Mesothelial cell of epicardium (in vitro differentiated cells): Measurements from ENCODE around the gene GSS. TPM values are rescaled to one million over a fixed set of nuclear protein-coding genes. Genes with fewer than 3 reads are reported as not detected.
A peak's percentile ranks its signal among the peaks of the same experiment; 100 is the strongest.

ENCODE experiments used
- DNase-seq, 2 experiments: peaks; one replicate each; pipeline ENCODE4 v3.0.0; 2021; ENCODE audit warnings: low spot score in 2 of 2; ENCODE audit not compliant: unreplicated experiment in 2 of 2
- H3K27ac Mint-ChIP-seq: 2 replicates; pipeline ENCODE4 v1.8.0; 2021; ENCODE audit warnings: mixed read lengths
- H3K27me3 Mint-ChIP-seq: 2 replicates; pipeline ENCODE4 v1.8.0; 2021; ENCODE audit warnings: low read depth, mixed read lengths
- H3K36me3 Mint-ChIP-seq: 2 replicates; pipeline ENCODE4 v1.8.0; 2021; ENCODE audit warnings: mixed read lengths
- H3K4me1 Mint-ChIP-seq: 2 replicates; pipeline ENCODE4 v1.8.0; 2021; ENCODE audit warnings: mixed read lengths
- H3K4me3 Mint-ChIP-seq: 2 replicates; pipeline ENCODE4 v1.8.0; 2021; ENCODE audit warnings: mild to moderate bottlenecking, moderate library complexity, mixed read lengths
- H3K9me3 Mint-ChIP-seq: 2 replicates; pipeline ENCODE4 v1.8.0; 2021; ENCODE audit warnings: mixed read lengths
- total RNA-seq: library from RNA; stranded (reverse); gene quantifications from 3 replicates; pipeline ENCODE4 v1.2.1, GENCODE V29; 2021
- TF ChIP-seq, protein P1 (sequence below): fragments of 200-600 bp; sonication (generic); IDR thresholded peaks from one replicate; pipeline ENCODE4 v1.5.0; 2021; ENCODE audit warnings: antibody characterized with exemption; ENCODE audit not compliant: unreplicated experiment

Gene GSS
- total RNA-seq: 51.1 to 54.8 TPM (median 51.9 TPM) in 3 replicates

DNA sequence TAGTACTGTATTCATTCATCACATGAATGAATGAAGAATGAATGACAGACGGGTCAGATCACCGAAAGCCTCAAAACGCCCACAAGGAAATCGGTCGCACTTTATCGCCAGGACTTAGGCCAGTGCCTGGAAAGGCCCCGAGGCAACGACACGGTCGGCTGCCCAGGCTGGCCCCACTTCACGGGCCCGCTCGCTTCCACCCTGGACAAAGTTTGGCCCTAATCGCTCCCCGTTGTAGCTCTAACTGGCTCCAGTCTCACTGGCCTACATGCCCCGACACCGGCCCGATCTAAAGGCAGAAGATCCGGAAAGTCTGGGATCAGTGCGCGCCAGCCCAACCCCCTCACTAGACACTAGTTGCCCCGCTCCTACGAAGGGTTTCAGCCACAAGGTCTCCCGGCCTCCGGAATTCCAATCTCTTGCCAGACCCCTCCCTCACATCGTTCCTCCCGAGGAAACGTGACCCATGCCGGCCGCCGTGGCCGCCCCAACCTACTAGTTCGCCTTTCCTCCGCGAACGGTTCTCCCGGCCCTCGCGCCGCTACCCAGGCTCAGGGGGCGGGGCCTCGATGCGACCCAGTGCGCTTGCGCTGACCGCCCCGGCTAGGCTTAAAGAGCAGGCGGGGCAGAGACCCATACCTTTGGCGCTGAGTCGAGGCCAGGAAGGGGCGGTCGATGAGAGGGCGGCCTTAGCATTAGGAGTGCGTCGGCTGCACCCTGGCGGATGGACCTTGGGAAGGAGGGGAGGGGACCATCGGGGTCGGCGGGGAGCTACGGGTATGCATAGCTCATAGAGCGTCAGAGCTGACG lies at the start of gene GSS, which contains the start of gene MYH7B:
Gene GSS, minus strand, starts transcription at position 576 of the 810 bp plus-strand sequence. CDS start 3,954 bp downstream, outside the sequence.
Gene MYH7B, plus strand, starts transcription at position 638 of the 810 bp plus-strand sequence. CDS start 22,138 bp downstream, outside the sequence.
- TF ChIP-seq, protein P1, sequence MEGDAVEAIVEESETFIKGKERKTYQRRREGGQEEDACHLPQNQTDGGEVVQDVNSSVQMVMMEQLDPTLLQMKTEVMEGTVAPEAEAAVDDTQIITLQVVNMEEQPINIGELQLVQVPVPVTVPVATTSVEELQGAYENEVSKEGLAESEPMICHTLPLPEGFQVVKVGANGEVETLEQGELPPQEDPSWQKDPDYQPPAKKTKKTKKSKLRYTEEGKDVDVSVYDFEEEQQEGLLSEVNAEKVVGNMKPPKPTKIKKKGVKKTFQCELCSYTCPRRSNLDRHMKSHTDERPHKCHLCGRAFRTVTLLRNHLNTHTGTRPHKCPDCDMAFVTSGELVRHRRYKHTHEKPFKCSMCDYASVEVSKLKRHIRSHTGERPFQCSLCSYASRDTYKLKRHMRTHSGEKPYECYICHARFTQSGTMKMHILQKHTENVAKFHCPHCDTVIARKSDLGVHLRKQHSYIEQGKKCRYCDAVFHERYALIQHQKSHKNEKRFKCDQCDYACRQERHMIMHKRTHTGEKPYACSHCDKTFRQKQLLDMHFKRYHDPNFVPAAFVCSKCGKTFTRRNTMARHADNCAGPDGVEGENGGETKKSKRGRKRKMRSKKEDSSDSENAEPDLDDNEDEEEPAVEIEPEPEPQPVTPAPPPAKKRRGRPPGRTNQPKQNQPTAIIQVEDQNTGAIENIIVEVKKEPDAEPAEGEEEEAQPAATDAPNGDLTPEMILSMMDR: peak; percentile 11

DNA sequence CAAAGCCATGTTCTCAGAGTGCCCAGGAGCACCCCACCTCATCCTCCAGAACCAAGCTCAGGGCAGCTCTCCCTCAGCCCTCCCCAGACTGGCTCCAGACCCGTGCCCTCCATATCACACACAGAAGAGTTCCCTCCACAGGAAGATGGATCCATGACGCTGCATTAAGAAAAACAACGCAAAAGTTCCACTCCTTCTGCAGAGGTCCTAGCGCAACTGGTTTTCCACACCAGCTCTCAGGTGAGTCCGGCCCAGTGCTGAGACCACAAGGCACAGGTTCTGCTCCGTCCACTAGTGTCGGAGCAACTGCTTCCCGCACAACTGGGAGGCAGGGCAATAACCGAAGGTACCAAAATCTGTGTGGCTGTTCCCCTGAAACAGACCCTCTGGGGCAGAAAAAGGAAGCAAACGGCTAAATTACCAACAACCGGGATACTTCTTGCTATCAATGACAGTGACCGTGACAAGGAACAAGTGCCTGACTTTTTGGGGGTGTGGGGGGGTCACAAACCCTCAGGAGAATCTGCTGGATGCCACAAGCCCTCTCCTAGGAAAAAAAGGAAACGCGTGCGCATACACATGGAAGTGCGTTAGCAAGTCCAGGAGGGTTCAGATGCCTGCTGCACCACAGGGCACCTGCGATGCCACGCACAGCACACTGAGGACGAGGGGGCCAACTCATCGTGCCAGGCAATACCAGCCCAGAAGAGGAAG lies 49.3 kb upstream of the GSS start:
- DNase-seq: no peak
- TF ChIP-seq, protein P1: no peak
- H3K4me3 Mint-ChIP-seq: no peak overlapping the region
- H3K27me3 Mint-ChIP-seq: no peaks in the 10 kb centered on the region
- no peaks in the 10 kb centered on the region for H3K9me3 Mint-ChIP-seq
- H3K36me3 Mint-ChIP-seq: peaks cover 36% of the 10 kb centered on the region
- no peak overlapping the region for H3K27ac Mint-ChIP-seq
- H3K4me1 Mint-ChIP-seq: no peaks in the 10 kb centered on the region

More for the DNA sequence above, at the start of gene GSS, which contains the start of gene MYH7B:
- H3K4me1 Mint-ChIP-seq: peaks cover 42% of the 10 kb centered on the region
- H3K9me3 Mint-ChIP-seq: no peaks in the 10 kb centered on the region
- peak within 1 kb of the TSS; percentile 99 for H3K27ac Mint-ChIP-seq
- H3K36me3 Mint-ChIP-seq: no peaks in the 10 kb centered on the region
- peak within 1 kb of the TSS; percentile 92 for H3K4me3 Mint-ChIP-seq
- DNase-seq: peak; percentile 96 to 100
- H3K27me3 Mint-ChIP-seq: no peaks in the 10 kb centered on the region

DNA sequence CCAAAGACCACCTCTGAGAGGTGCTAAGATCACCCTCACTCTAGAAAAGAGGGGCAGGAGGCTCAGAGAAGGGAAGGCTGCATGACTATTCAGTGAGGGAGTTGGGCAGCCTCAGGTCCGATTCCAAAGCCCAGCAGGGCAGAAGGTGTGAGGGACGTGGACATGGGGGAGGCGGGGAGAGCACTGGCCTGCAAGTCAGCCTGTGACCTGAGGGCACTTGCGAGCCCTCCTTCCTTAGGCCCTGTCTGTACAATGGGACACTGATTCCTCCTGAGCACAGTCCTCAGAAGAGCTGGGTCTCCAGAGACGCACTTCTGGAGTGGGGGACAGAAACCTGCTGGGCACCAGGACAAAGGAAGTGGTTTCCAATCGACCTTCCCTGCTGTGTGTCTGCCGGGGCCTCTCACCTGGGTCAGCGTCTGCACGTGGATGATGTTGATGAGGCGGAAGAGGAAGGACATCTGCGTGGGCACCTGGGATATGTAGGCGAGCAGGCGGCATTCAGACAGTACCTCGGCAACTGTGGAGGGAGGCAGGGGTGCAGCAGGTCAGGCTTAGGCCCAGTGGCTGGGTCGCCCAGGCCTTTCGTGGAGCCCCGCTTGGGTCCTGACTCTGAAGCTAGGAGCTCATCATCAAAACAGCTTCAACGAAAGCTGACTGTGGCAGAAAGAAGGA lies 48.6 kb upstream of the GSS start:
- Mint-ChIP-seq H3K36me3 (peaks cover 31% of the 10 kb centered on the region), H3K27ac (no peak overlapping the region), H3K27me3 (no peaks in the 10 kb centered on the region), H3K4me3 (no peak overlapping the region), H3K9me3 (no peaks in the 10 kb centered on the region), H3K4me1 (no peaks in the 10 kb centered on the region)
- DNase-seq: no peak
- TF ChIP-seq, protein P1: no peak

DNA sequence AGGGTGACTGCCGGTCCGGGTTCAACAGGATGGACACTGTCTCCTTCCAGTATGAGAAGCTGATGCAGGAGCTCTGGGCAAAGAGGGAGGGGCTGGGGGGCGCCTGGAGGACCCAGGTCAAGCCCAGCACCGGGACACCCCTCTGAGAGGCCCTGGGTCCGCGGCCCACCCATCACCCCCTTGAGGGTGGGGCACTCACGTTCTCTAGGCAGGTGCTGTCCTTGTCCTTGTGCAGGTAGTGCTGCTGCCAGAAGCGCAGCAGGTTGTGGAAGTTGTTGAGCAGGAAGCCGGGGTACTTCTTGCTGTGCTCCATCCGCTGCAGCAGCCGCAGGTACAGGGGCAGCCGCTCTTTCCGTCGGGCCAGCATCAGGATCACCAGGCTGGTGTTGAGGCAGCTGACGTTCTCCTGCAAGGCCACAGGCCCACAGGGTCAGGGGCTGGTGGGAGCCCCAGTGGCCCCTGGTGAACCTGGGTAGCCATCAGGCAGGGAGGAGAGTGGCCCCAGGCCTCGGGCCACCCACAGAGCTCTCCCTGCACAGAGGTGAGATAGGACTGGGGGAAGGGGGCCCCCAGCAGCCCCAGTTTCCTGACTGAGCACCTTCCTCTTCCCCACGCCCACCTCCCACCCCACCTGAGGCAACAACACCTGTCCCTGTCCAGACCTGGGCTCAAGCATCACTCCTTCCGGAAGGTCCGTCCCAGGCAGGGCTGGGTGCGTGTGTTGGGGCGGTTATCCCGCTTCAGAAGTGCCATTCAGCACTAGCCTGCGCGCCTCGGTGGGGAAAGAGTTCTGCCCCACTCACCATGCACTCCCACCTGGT lies 47.8 kb upstream of the GSS start:
- no peak for DNase-seq
- H3K27me3 Mint-ChIP-seq: no peaks in the 10 kb centered on the region
- no peaks in the 10 kb centered on the region for H3K9me3 Mint-ChIP-seq
- H3K4me3 Mint-ChIP-seq: no peak overlapping the region
- H3K4me1 Mint-ChIP-seq: no peaks in the 10 kb centered on the region
- TF ChIP-seq, protein P1: no peak
- H3K36me3 Mint-ChIP-seq: peaks cover 26% of the 10 kb centered on the region
- H3K27ac Mint-ChIP-seq: no peak overlapping the region
